ENCODE data around the gene OR10J5.
A peak's percentile ranks its signal among the peaks of the same experiment; 100 is the strongest.

Gene OR10J5

GRCh38 chr1:159492575-159493323 is 43.1 kb downstream of the OR10J5 start:
- in situ Hi-C loops (cut with HindIII; ENCODE audit: low sequenced_read_pairs) = loop anchor here (25.0 kb wide), 1 partner anchor 220 kb away; the partner anchor contains the start of gene CRP
- no peak for TF ChIP-seq CTCF (IDR thresholded peaks at IDR 0.05; ENCODE audit: low read depth, low read length, missing control alignments)
- DNase-seq (ENCODE audit: low read depth) = peak; percentile 12
- no peak overlapping the region for H3K4me3 ChIP-seq (ENCODE audit: low read depth, low read length)

Measured in astrocyte of the cerebellum (primary cell).